KMS-11 (cell line): ENCODE data around the gene AHSP.

ENCODE experiments used
- H2AFZ ChIP-seq: fragments of 200-600 bp; sonication (generic); 2 replicates; pipeline ENCODE4 v1.6.1; 2016; ENCODE audit warnings: antibody characterized with exemption, mixed run types, low read depth
- H3K27ac ChIP-seq: fragments of 200-600 bp; sonication (generic); 2 replicates; pipeline ENCODE4 v1.6.1; 2016; ENCODE audit warnings: mild to moderate bottlenecking, mixed run types
- H3K27me3 ChIP-seq: fragments of 200-600 bp; sonication (generic); 2 replicates; pipeline ENCODE4 v1.6.1; 2017; ENCODE audit warnings: mild to moderate bottlenecking, low read depth, mixed run types, moderate library complexity; ENCODE audit not compliant: insufficient read depth
- H3K36me3 ChIP-seq: fragments of 200-600 bp; sonication (generic); 2 replicates; pipeline ENCODE4 v1.6.1; 2017; ENCODE audit warnings: mild to moderate bottlenecking, mixed run types; ENCODE audit not compliant: insufficient read depth
- H3K4me1 ChIP-seq: fragments of 200-600 bp; sonication (generic); 2 replicates; pipeline ENCODE4 v1.6.1; 2016; ENCODE audit warnings: mild to moderate bottlenecking, low read depth, mixed run types; ENCODE audit not compliant: poor library complexity, severe bottlenecking
- H3K4me2 ChIP-seq: fragments of 200-600 bp; sonication (generic); 2 replicates; pipeline ENCODE4 v1.7.0; 2016; ENCODE audit warnings: mild to moderate bottlenecking, mixed run types
- H3K4me3 ChIP-seq: fragments of 200-600 bp; sonication (generic); IDR thresholded peaks from 2 replicates; pipeline ENCODE4 v1.6.1; 2017; ENCODE audit warnings: low read depth, low read length, mixed read lengths; ENCODE audit not compliant: insufficient read depth
- H3K79me2 ChIP-seq: fragments of 200-600 bp; sonication (generic); 2 replicates; pipeline ENCODE4 v1.6.1; 2016; ENCODE audit warnings: low read depth, mixed run types; ENCODE audit not compliant: insufficient read depth
- H3K9ac ChIP-seq: fragments of 200-600 bp; sonication (generic); 2 replicates; pipeline ENCODE4 v1.6.1; 2016; ENCODE audit warnings: mild to moderate bottlenecking, mixed run types
- H4K20me1 ChIP-seq: fragments of 200-600 bp; sonication (generic); 2 replicates; pipeline ENCODE4 v1.6.1; 2016; ENCODE audit warnings: mild to moderate bottlenecking, mixed run types; ENCODE audit not compliant: insufficient read depth
- CTCF ChIP-seq: fragments of 200-600 bp; sonication (generic); conservative IDR thresholded peaks from 2 replicates; pipeline ENCODE4 v1.6.1; 2017; ENCODE audit warnings: low read depth, mild to moderate bottlenecking, antibody characterized with exemption, low read length, moderate library complexity, mixed read lengths

AHSP gene

DNA sequence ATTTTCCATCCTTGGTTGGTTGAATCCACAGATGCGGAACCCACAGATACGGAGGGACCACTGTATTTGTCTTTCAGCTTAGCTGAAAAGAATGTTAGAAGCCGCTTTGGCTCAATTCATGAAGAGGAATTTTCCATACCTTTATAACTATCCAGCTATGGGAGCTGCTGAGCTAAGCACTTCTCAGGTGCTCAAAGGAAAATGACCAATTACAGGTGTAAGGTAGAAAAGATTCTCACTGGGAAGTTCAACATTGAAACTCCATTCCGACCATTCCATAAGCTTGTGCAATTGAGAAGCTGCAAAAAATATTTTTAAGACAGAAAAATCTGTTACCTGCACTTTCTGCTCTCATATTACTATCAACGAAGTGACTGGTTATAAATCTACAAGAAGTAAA lies 2.7 kb downstream of the AHSP start:
- Histone ChIP-seq H3K4me3 (no peak overlapping the region), H4K20me1 (no peaks in the 10 kb centered on the region), H3K27me3 (no peaks in the 10 kb centered on the region), H3K9ac (no peak overlapping the region), H3K36me3 (no peaks in the 10 kb centered on the region), H2AFZ (no peak overlapping the region), H3K79me2 (no peaks in the 10 kb centered on the region), H3K4me2 (no peak overlapping the region), H3K27ac (no peak overlapping the region), H3K4me1 (no peaks in the 10 kb centered on the region)
- TF ChIP-seq CTCF: no peak

- H3K27me3 ChIP-seq: no peaks in the 10 kb centered on the region
- no peak overlapping the region for H3K9ac ChIP-seq
- no peaks in the 10 kb centered on the region for H3K4me1 ChIP-seq
- H3K4me2 ChIP-seq: no peak overlapping the region
- H3K27ac ChIP-seq: no peak overlapping the region
- no peaks in the 10 kb centered on the region for H3K79me2 ChIP-seq
- no peak overlapping the region for H3K4me3 ChIP-seq
- H3K36me3 ChIP-seq: no peaks in the 10 kb centered on the region
- TF ChIP-seq CTCF: no peak
- no peaks in the 10 kb centered on the region for H4K20me1 ChIP-seq
- no peak overlapping the region for H2AFZ ChIP-seq
Measured at GRCh38 chr16:31531096-31531495, 3.4 kb downstream of the AHSP start.

- no peaks in the 10 kb centered on the region for H3K27me3 ChIP-seq
- no peak for TF ChIP-seq CTCF
Measured at GRCh38 chr16:31532120-31532519, 4.4 kb downstream of the AHSP start.

DNA sequence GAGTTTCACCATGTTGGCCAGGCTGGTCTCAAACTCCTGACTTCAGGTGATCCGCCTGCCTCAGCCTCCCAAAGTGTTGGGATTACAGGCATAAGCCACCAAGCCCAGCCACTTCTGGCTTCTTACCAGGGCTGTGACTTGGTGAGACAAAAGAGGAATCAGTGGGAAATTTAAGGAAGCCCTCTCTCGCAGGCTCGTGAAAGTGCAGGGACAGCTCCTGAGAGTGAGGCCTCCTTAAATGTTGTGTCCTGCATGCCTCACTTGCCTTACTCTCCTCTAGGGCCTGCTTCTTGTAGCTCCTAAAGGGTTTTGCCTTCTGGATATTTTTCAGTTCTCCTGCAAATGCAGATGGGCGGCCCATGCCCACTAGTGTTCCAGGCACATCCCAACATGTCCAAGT lies 5.2 kb downstream of the AHSP start:
- Histone ChIP-seq H3K4me1 (no peaks in the 10 kb centered on the region), H2AFZ (no peak overlapping the region), H3K27me3 (no peaks in the 10 kb centered on the region), H3K27ac (no peak overlapping the region), H3K36me3 (no peaks in the 10 kb centered on the region), H3K4me3 (no peak overlapping the region), H3K79me2 (no peaks in the 10 kb centered on the region), H3K4me2 (no peak overlapping the region), H4K20me1 (no peaks in the 10 kb centered on the region), H3K9ac (no peak overlapping the region)
- no peak for TF ChIP-seq CTCF

More at GRCh38 chr16:31532120-31532519, 4.4 kb downstream of the AHSP start:
- Histone ChIP-seq H2AFZ (no peak overlapping the region), H3K4me1 (no peaks in the 10 kb centered on the region), H3K4me3 (no peak overlapping the region), H3K27ac (no peak overlapping the region), H4K20me1 (no peaks in the 10 kb centered on the region), H3K9ac (no peak overlapping the region), H3K36me3 (no peaks in the 10 kb centered on the region), H3K4me2 (no peak overlapping the region), H3K79me2 (no peaks in the 10 kb centered on the region)
